B cell (primary cell): ENCODE measurements around the gene PARP12. TPM values are rescaled to one million over a fixed set of nuclear protein-coding genes. Genes with fewer than 3 reads are reported as not detected.

Source experiments
- ATAC-seq: fragments of 200-7000 bp; cut with Tn5 transposase; one replicate; pipeline ENCODE4 v1.10.0; 2021; ENCODE audit warnings: low read depth, mild to moderate bottlenecking, moderate number of reproducible peaks, moderate library complexity
- CTCF ChIA-PET: fragments of 350-600 bp; sonication (Branson Sonifier 250); formaldehyde crosslinking; loops from one replicate; lab custom pipeline; 2021; ENCODE audit warnings: antibody characterized with exemption, inconsistent platforms; lab: Charles Lee
- POLR2A ChIA-PET: fragments of 350-600 bp; sonication (Branson Sonifier 250); formaldehyde crosslinking; loops from one replicate; lab custom pipeline; 2021; ENCODE audit warnings: antibody characterized with exemption; lab: Charles Lee
- DNase-seq: peaks from one replicate; pipeline ENCODE4 v3.0.0; 2013
- H2AFZ ChIP-seq: 2 replicates; pipeline ENCODE4 v1.6.1; 2012; ENCODE audit warnings: mild to moderate bottlenecking, low read depth, low read length; ENCODE audit not compliant: insufficient read depth, poor library complexity, severe bottlenecking
- H3K27ac ChIP-seq, 2 donors: 1 replicate in 1 of 2; 2 replicates in 1 of 2; pipeline ENCODE4 v1.5.1; 2012 to 2013; ENCODE audit warnings: low read length in 2 of 2, mild to moderate bottlenecking in 2 of 2, moderate library complexity in 1 of 2
- H3K27me3 ChIP-seq, 4 experiments: fragments of 200-600 bp in 1 of 4; sonication (generic) in 1 of 4; replicated peaks in 1 of 4; 1 replicate in 2 of 4; 2 replicates in 2 of 4; pipeline versions ENCODE4 v1.6.1 to v1.7.0; 2013 to 2016; ENCODE audit warnings: low read length in 3 of 4, mild to moderate bottlenecking in 2 of 4, mixed read lengths in 1 of 4, moderate library complexity in 1 of 4; ENCODE audit not compliant: insufficient read depth in 4 of 4, control insufficient read depth in 3 of 4; ENCODE audit errors: control extremely low read depth in 1 of 4
- H3K36me3 ChIP-seq, 2 experiments: replicated peaks in 1 of 2; 1 replicate in 1 of 2; 2 replicates in 1 of 2; pipeline versions ENCODE4 v1.6.1 to v1.7.1; 2013; ENCODE audit warnings: low read length in 1 of 2; ENCODE audit not compliant: insufficient read depth in 2 of 2, control insufficient read depth in 1 of 2; ENCODE audit errors: control extremely low read depth in 1 of 2, extremely low read depth in 1 of 2
- H3K4me1 ChIP-seq, 2 donors: fragments of 200-600 bp in 1 of 2; sonication (generic) in 1 of 2; 1 replicate in 1 of 2; 2 replicates in 1 of 2; pipeline versions ENCODE4 v1.5.1 to v1.6.1; 2013 to 2017; ENCODE audit warnings: low read length in 2 of 2; ENCODE audit not compliant: control insufficient read depth in 2 of 2, insufficient read depth in 2 of 2
- H3K4me2 ChIP-seq: replicated peaks from 2 replicates; pipeline ENCODE3; 2012; ENCODE audit warnings: mild to moderate bottlenecking, low read depth, low read length; ENCODE audit not compliant: poor library complexity, severe bottlenecking
- H3K4me3 ChIP-seq, 5 experiments: fragments of 200-600 bp in 1 of 5; sonication (generic) in 1 of 5; 1 replicate in 3 of 5; 2 replicates in 2 of 5; pipeline versions ENCODE4 v1.5.1 to v1.7.0; 2011 to 2016; ENCODE audit warnings: low read length in 4 of 5, mild to moderate bottlenecking in 4 of 5, low read depth in 2 of 5, control low read depth in 1 of 5, moderate library complexity in 1 of 5; ENCODE audit not compliant: insufficient read depth in 1 of 5; ENCODE audit errors: control extremely low read depth in 1 of 5, extremely low read depth in 1 of 5
- H3K79me2 ChIP-seq: fragments of 200-600 bp; sonication (generic); one replicate; pipeline ENCODE4 v1.6.0; 2016; ENCODE audit warnings: low read length; ENCODE audit not compliant: control insufficient read depth, insufficient read depth
- H3K9ac ChIP-seq: fragments of 200-600 bp; sonication (generic); 2 replicates; pipeline ENCODE4 v1.6.1; 2017; ENCODE audit warnings: mild to moderate bottlenecking, low read length, moderate library complexity
- H3K9me3 ChIP-seq, 3 donors: one replicate each; pipeline versions ENCODE4 v1.6.1 to v1.7.1; 2013; ENCODE audit warnings: low read length in 2 of 3; ENCODE audit not compliant: control insufficient read depth in 2 of 3, insufficient read depth in 1 of 3; ENCODE audit errors: control extremely low read depth in 1 of 3
- H4K20me1 ChIP-seq: 2 replicates; pipeline ENCODE4 v1.6.0; 2012; ENCODE audit warnings: mild to moderate bottlenecking, low read length; ENCODE audit not compliant: insufficient read depth, control insufficient read depth, poor library complexity, severe bottlenecking
- H3K27ac Mint-ChIP-seq: one replicate; pipeline ENCODE4 v1.8.0; 2021; ENCODE audit warnings: mixed read lengths
- H3K27me3 Mint-ChIP-seq: one replicate; pipeline ENCODE4 v1.8.0; 2021; ENCODE audit warnings: mixed read lengths
- H3K4me1 Mint-ChIP-seq: one replicate; pipeline ENCODE4 v1.8.0; 2021; ENCODE audit warnings: mixed read lengths
- H3K4me3 Mint-ChIP-seq: one replicate; pipeline ENCODE4 v1.8.0; 2021; ENCODE audit warnings: mixed read lengths
- H3K9me3 Mint-ChIP-seq: one replicate; pipeline ENCODE4 v1.8.0; 2022; ENCODE audit warnings: mixed read lengths; ENCODE audit not compliant: insufficient read depth
- EZH2 ChIP-seq: IDR thresholded peaks from 2 replicates; pipeline ENCODE4 v1.6.1; 2012; ENCODE audit warnings: borderline replicate concordance, low read depth, mild to moderate bottlenecking, moderate library complexity, low read length; ENCODE audit not compliant: insufficient read depth, poor library complexity, severe bottlenecking
- WGBS: methylation state at CpG from one replicate; pipeline ENCODE4 v1.1.5; 2013; ENCODE audit warnings: missing lambda C conversion rate; ENCODE audit not compliant: insufficient coverage; 5-methylcytosine and 5-hydroxymethylcytosine counted together
- intact Hi-C: fragments of 100-400 bp; cut with micrococcal nuclease; formaldehyde crosslinking; loops from one replicate; pipeline ENCODE4 v1.10.0; 2022
- polyA plus RNA-seq: library from polyadenylated mRNA; depleted of rRNA; stranded (reverse); fragments of >200 nt; gene quantifications from 2 replicates; pipeline ENCODE4 v1.2.3, GENCODE V29; 2012
- total RNA-seq, 2 donors: library from RNA; stranded (reverse); fragments of 120-200 nt in 1 of 2; gene quantifications; 1 replicate in 1 of 2; 2 replicates in 1 of 2; pipeline versions ENCODE4 v1.2.3 to v1.2.4, GENCODE V29; 2013 to 2022
- TF ChIP-seq, protein P1 (sequence below): fragments of 200-600 bp; IDR thresholded peaks from one replicate; pipeline ENCODE4 v1.8.0; 2022; ENCODE audit warnings: antibody characterized with exemption, mild to moderate bottlenecking

PARP12 gene
- total and polyA plus RNA-seq, 2 donors (not counting 1 experiment from before 2014, with no cell fraction given) = 170 to 177 TPM

DNA sequence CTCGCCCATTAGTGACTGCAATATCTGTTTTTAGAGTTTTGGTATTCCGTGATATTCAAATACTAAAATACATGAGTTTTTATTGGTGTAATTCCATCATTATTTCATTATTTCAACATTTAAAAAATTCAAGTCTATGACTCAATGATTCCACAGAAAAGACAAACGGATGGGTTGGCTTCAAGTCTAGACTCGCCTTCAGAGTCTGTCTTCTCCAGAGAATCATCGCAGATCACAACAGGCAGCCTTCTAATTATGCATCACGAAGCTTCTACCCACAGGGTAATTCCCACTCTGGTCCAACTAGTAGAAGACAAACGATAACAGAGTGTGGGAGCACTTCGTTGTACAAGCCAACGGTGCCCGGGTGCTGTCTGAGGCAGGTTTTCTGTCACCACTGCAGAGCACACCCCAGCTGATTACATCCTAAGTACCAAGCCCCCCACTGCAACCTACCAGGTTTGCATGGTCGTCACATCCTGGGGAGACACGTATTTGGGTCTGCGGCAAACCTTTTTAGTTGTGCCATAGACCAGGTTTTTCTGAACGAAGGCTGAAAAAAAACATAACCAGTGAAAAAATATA is 28.9 kb downstream of the PARP12 start:
- Mint-ChIP-seq H3K27me3 (no peaks in the 10 kb centered on the region), H3K4me3 (no peak overlapping the region), H3K4me1 (peaks cover 21% of the 10 kb centered on the region), H3K9me3 (no peaks in the 10 kb centered on the region), H3K27ac (no peak overlapping the region)
- ChIA-PET POLR2A (no interaction called here), CTCF (interaction anchor here (0.6 to 1.4 kb wide), 2 partner anchors 29 to 388 kb away, joined by 3 to 4 read pairs; partner anchors contain the start of gene PARP12)
- DNase-seq (no peak), ATAC-seq (no peak)
- peaks cover 27% of the 10 kb centered on the region for H4K20me1 ChIP-seq
- H3K4me3 ChIP-seq = no peak overlapping the region
- no peak overlapping the region for H3K9ac ChIP-seq
- peaks cover 0 to 51% of the 10 kb centered on the region in 2 experiments for H3K36me3 ChIP-seq
- no peak overlapping the region for H2AFZ ChIP-seq
- intact Hi-C loops = no loop called here
- no peaks in the 10 kb centered on the region for H3K27me3 ChIP-seq
- H3K27ac ChIP-seq = no peak overlapping the region
- H3K9me3 ChIP-seq = no peaks in the 10 kb centered on the region
- no peaks in the 10 kb centered on the region for H3K79me2 ChIP-seq
- WGBS = 98% methylated on average over 11 of the region's 14 CpGs
- H3K4me2 ChIP-seq = no peak overlapping the region
- TF ChIP-seq, protein P1, sequence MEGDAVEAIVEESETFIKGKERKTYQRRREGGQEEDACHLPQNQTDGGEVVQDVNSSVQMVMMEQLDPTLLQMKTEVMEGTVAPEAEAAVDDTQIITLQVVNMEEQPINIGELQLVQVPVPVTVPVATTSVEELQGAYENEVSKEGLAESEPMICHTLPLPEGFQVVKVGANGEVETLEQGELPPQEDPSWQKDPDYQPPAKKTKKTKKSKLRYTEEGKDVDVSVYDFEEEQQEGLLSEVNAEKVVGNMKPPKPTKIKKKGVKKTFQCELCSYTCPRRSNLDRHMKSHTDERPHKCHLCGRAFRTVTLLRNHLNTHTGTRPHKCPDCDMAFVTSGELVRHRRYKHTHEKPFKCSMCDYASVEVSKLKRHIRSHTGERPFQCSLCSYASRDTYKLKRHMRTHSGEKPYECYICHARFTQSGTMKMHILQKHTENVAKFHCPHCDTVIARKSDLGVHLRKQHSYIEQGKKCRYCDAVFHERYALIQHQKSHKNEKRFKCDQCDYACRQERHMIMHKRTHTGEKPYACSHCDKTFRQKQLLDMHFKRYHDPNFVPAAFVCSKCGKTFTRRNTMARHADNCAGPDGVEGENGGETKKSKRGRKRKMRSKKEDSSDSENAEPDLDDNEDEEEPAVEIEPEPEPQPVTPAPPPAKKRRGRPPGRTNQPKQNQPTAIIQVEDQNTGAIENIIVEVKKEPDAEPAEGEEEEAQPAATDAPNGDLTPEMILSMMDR = no peak
- no peak for TF ChIP-seq EZH2
- peaks cover 9 to 15% of the 10 kb centered on the region in 2 donors for H3K4me1 ChIP-seq

DNA sequence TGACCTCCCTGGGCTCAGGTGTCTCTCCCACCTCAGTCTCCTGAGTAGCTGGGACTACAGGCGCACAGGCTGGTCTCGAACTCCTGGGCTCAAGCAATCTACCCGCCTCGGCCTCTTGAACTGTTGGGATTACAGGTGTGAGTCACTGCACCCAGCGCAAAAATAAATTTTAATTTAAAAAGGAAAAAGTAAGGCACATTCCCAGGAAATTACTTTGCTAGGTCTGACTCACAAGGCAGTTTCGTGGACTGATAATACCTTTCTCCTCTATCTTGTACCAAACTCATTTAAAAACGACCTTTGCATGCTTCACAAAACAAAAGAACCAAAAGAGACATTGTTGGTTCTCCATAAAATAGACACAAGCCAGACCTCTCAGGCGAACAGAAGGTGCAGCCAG is 29.7 kb downstream of the PARP12 start:
- no peak overlapping the region for H3K9ac ChIP-seq
- H3K4me3 ChIP-seq = no peak overlapping the region
- Mint-ChIP-seq H3K27me3 (no peaks in the 10 kb centered on the region), H3K4me3 (no peak overlapping the region), H3K4me1 (peaks cover 21% of the 10 kb centered on the region), H3K9me3 (no peaks in the 10 kb centered on the region), H3K27ac (peak overlapping the region; percentile 50)
- H3K27ac ChIP-seq = no peak overlapping the region
- H3K4me2 ChIP-seq = no peak overlapping the region
- ChIA-PET CTCF (no interaction called here), POLR2A (no interaction called here)
- DNase-seq = no peak
- ATAC-seq = no peak
- no peaks in the 10 kb centered on the region for H3K79me2 ChIP-seq
- TF ChIP-seq EZH2 = no peak
- TF ChIP-seq, protein P1 = no peak
- H4K20me1 ChIP-seq = peaks cover 25% of the 10 kb centered on the region
- no peaks in the 10 kb centered on the region for H3K9me3 ChIP-seq
- H3K4me1 ChIP-seq = peaks cover 9 to 15% of the 10 kb centered on the region in 2 donors
- H2AFZ ChIP-seq = no peak overlapping the region
- H3K27me3 ChIP-seq = no peaks in the 10 kb centered on the region
- peaks cover 0 to 52% of the 10 kb centered on the region in 2 experiments for H3K36me3 ChIP-seq
- intact Hi-C loops = no loop called here
- 90% methylated on average over 6 of the region's 8 CpGs for WGBS
